ENCODE results near the gene TM9SF3.

TM9SF3 gene

GRCh38 chr10:96494694-96495093 is 92.1 kb downstream of the TM9SF3 start:
- DNase-seq (ENCODE audit: low spot score in 2 of 2) (no peak), ATAC-seq (replicated peaks; ENCODE audit: extremely low read depth, poor library complexity, severe bottlenecking) (no peak)
- Mint-ChIP-seq H3K36me3 (ENCODE audit: insufficient read depth) (no peaks in the 10 kb centered on the region), H3K27me3 (peaks cover 57% of the 10 kb centered on the region), H3K4me1 (no peaks in the 10 kb centered on the region), H3K4me3 (no peak overlapping the region), H3K9me3 (no peaks in the 10 kb centered on the region), H3K27ac (ENCODE audit: low read depth) (no peak overlapping the region)

GRCh38 chr10:96493871-96494525 is 92.8 kb downstream of the TM9SF3 start:
- Mint-ChIP-seq H3K36me3 (ENCODE audit: insufficient read depth) (peaks cover 1% of the 10 kb centered on the region), H3K27ac (ENCODE audit: low read depth) (no peak overlapping the region), H3K9me3 (no peaks in the 10 kb centered on the region), H3K27me3 (peaks cover 60% of the 10 kb centered on the region), H3K4me3 (no peak overlapping the region), H3K4me1 (no peaks in the 10 kb centered on the region)
- DNase-seq (ENCODE audit: low spot score in 2 of 2) (no peak), ATAC-seq (replicated peaks; ENCODE audit: extremely low read depth, poor library complexity, severe bottlenecking) (no peak)

GRCh38 chr10:96493254-96493653 is 93.6 kb downstream of the TM9SF3 start:
- DNase-seq (ENCODE audit: low spot score in 2 of 2) (no peak), ATAC-seq (replicated peaks; ENCODE audit: extremely low read depth, poor library complexity, severe bottlenecking) (no peak)
- peaks cover 1% of the 10 kb centered on the region for H3K36me3 Mint-ChIP-seq (ENCODE audit: insufficient read depth)
- peaks cover 60% of the 10 kb centered on the region for H3K27me3 Mint-ChIP-seq
- H3K9me3 Mint-ChIP-seq = no peaks in the 10 kb centered on the region
- H3K27ac Mint-ChIP-seq (ENCODE audit: low read depth) = no peak overlapping the region
- no peak overlapping the region for H3K4me3 Mint-ChIP-seq
- no peaks in the 10 kb centered on the region for H3K4me1 Mint-ChIP-seq

- Mint-ChIP-seq H3K27ac (ENCODE audit: low read depth) (no peak overlapping the region), H3K4me1 (no peaks in the 10 kb centered on the region), H3K36me3 (ENCODE audit: insufficient read depth) (peaks cover 1% of the 10 kb centered on the region), H3K9me3 (no peaks in the 10 kb centered on the region), H3K27me3 (peaks cover 60% of the 10 kb centered on the region), H3K4me3 (no peak overlapping the region)
- DNase-seq (ENCODE audit: low spot score in 2 of 2) (no peak), ATAC-seq (replicated peaks; ENCODE audit: extremely low read depth, poor library complexity, severe bottlenecking) (no peak)
Measured at GRCh38 chr10:96491303-96491702, 95.5 kb downstream of the TM9SF3 start.

GRCh38 chr10:96488161-96488935 is 98.5 kb downstream of the TM9SF3 start:
- no peak for DNase-seq (ENCODE audit: low spot score in 2 of 2)

GRCh38 chr10:96482815-96483588 is 103.8 kb downstream of the TM9SF3 start:
- DNase-seq (ENCODE audit: low spot score in 2 of 2) (no peak), ATAC-seq (replicated peaks; ENCODE audit: extremely low read depth, poor library complexity, severe bottlenecking) (no peak)
- peaks cover 84% of the 10 kb centered on the region for H3K27me3 Mint-ChIP-seq
- H3K36me3 Mint-ChIP-seq (ENCODE audit: insufficient read depth) = no peaks in the 10 kb centered on the region
- no peaks in the 10 kb centered on the region for H3K4me1 Mint-ChIP-seq
- H3K27ac Mint-ChIP-seq (ENCODE audit: low read depth) = no peak overlapping the region
- no peaks in the 10 kb centered on the region for H3K9me3 Mint-ChIP-seq
- no peak overlapping the region for H3K4me3 Mint-ChIP-seq

More at GRCh38 chr10:96488161-96488935, 98.5 kb downstream of the TM9SF3 start:
- Mint-ChIP-seq H3K9me3 (no peaks in the 10 kb centered on the region), H3K4me3 (no peak overlapping the region), H3K27me3 (peaks cover 64% of the 10 kb centered on the region), H3K36me3 (ENCODE audit: insufficient read depth) (peaks cover 1% of the 10 kb centered on the region), H3K4me1 (no peaks in the 10 kb centered on the region), H3K27ac (ENCODE audit: low read depth) (no peak overlapping the region)
- no peak for ATAC-seq (replicated peaks; ENCODE audit: extremely low read depth, poor library complexity, severe bottlenecking)

GRCh38 chr10:96478355-96478754 is 108.5 kb downstream of the TM9SF3 start:
- H3K36me3 Mint-ChIP-seq (ENCODE audit: insufficient read depth) = peaks cover 2% of the 10 kb centered on the region
- H3K4me1 Mint-ChIP-seq = no peaks in the 10 kb centered on the region
- H3K27me3 Mint-ChIP-seq = peaks cover 79% of the 10 kb centered on the region
- DNase-seq (ENCODE audit: low spot score in 2 of 2) (no peak), ATAC-seq (replicated peaks; ENCODE audit: extremely low read depth, poor library complexity, severe bottlenecking) (no peak)
- no peaks in the 10 kb centered on the region for H3K9me3 Mint-ChIP-seq
- H3K27ac Mint-ChIP-seq (ENCODE audit: low read depth) = no peak overlapping the region
- no peak overlapping the region for H3K4me3 Mint-ChIP-seq

- H3K27ac Mint-ChIP-seq (ENCODE audit: low read depth) = no peak overlapping the region
- no peak for ATAC-seq (replicated peaks; ENCODE audit: extremely low read depth, poor library complexity, severe bottlenecking)
- H3K4me3 Mint-ChIP-seq = no peak overlapping the region
Measured at GRCh38 chr10:96473866-96474265, 112.9 kb downstream of the TM9SF3 start.

GRCh38 chr10:96470116-96470743 is 116.6 kb downstream of the TM9SF3 start:
- H3K27me3 Mint-ChIP-seq = peaks cover 46% of the 10 kb centered on the region
- ATAC-seq (replicated peaks; ENCODE audit: extremely low read depth, poor library complexity, severe bottlenecking) (peak; percentile 84), DNase-seq (ENCODE audit: low spot score in 2 of 2) (no peak)
- no peak overlapping the region for H3K27ac Mint-ChIP-seq (ENCODE audit: low read depth)
- peaks cover 3% of the 10 kb centered on the region for H3K36me3 Mint-ChIP-seq (ENCODE audit: insufficient read depth)
- H3K4me1 Mint-ChIP-seq = no peaks in the 10 kb centered on the region
- H3K4me3 Mint-ChIP-seq = no peak overlapping the region
- H3K9me3 Mint-ChIP-seq = no peaks in the 10 kb centered on the region

More at GRCh38 chr10:96473866-96474265, 112.9 kb downstream of the TM9SF3 start:
- Mint-ChIP-seq H3K9me3 (no peaks in the 10 kb centered on the region), H3K4me1 (no peaks in the 10 kb centered on the region), H3K36me3 (ENCODE audit: insufficient read depth) (peaks cover 3% of the 10 kb centered on the region), H3K27me3 (peaks cover 49% of the 10 kb centered on the region)
- no peak for DNase-seq (ENCODE audit: low spot score in 2 of 2)

GRCh38 chr10:96468845-96469244 is 118.0 kb downstream of the TM9SF3 start:
- peaks cover 3% of the 10 kb centered on the region for H3K36me3 Mint-ChIP-seq (ENCODE audit: insufficient read depth)
- no peak overlapping the region for H3K4me3 Mint-ChIP-seq
- no peaks in the 10 kb centered on the region for H3K9me3 Mint-ChIP-seq
- H3K4me1 Mint-ChIP-seq = no peaks in the 10 kb centered on the region
- ATAC-seq (replicated peaks; ENCODE audit: extremely low read depth, poor library complexity, severe bottlenecking) (no peak), DNase-seq (ENCODE audit: low spot score in 2 of 2) (no peak)
- no peak overlapping the region for H3K27ac Mint-ChIP-seq (ENCODE audit: low read depth)
- H3K27me3 Mint-ChIP-seq = peaks cover 38% of the 10 kb centered on the region

Data from central memory CD8-positive, alpha-beta T cell (primary cell).